Measurements from ENCODE around the gene MUC5B. TPM values are rescaled to one million over a fixed set of nuclear protein-coding genes. Genes with fewer than 3 reads are reported as not detected.

MUC5B gene
- total RNA-seq, 2 donors from 2014 or later, result not detected

GRCh38 chr11:1199751-1200610 is 22.9 kb upstream of the MUC5B start:
- Histone ChIP-seq H3K36me3 (no peaks in the 10 kb centered on the region), H3K4me3 (no peak overlapping the region), H3K4me1 (no peaks in the 10 kb centered on the region), H3K27ac (no peak overlapping the region), H3K27me3 (peaks cover 0 to 5% of the 10 kb centered on the region in 2 donors), H3K9me3 (no peaks in the 10 kb centered on the region)
- TF ChIP-seq CTCF (IDR thresholded peaks at IDR 0.05), result no peak
- no peak for DNase-seq (ENCODE audit: low spot score)

GRCh38 chr11:1200611-1201191 is 22.2 kb upstream of the MUC5B start:
- no peak for TF ChIP-seq CTCF (IDR thresholded peaks at IDR 0.05)
- Histone ChIP-seq H3K27me3 (peaks cover 0 to 5% of the 10 kb centered on the region in 2 donors), H3K27ac (no peak overlapping the region), H3K9me3 (no peaks in the 10 kb centered on the region), H3K4me1 (no peaks in the 10 kb centered on the region), H3K4me3 (no peak overlapping the region), H3K36me3 (no peaks in the 10 kb centered on the region)
- no peak for DNase-seq (ENCODE audit: low spot score)

GRCh38 chr11:1201395-1202153 is 21.3 kb upstream of the MUC5B start:
- H3K36me3 ChIP-seq, result no peaks in the 10 kb centered on the region
- TF ChIP-seq CTCF (IDR thresholded peaks at IDR 0.05), result no peak

GRCh38 chr11:1202154-1202775 is 20.6 kb upstream of the MUC5B start:
- Histone ChIP-seq H3K4me3 (no peak overlapping the region), H3K36me3 (no peaks in the 10 kb centered on the region), H3K4me1 (no peaks in the 10 kb centered on the region), H3K27me3 (no peaks in the 10 kb centered on the region), H3K9me3 (no peaks in the 10 kb centered on the region), H3K27ac (no peak overlapping the region)
- no peak for TF ChIP-seq CTCF (IDR thresholded peaks at IDR 0.05)
- DNase-seq (ENCODE audit: low spot score), result no peak

More at GRCh38 chr11:1201395-1202153, 21.3 kb upstream of the MUC5B start:
- no peak for DNase-seq (ENCODE audit: low spot score)
- H3K4me3 ChIP-seq, result no peak overlapping the region
- no peaks in the 10 kb centered on the region for H3K9me3 ChIP-seq
- no peaks in the 10 kb centered on the region for H3K27me3 ChIP-seq
- no peaks in the 10 kb centered on the region for H3K4me1 ChIP-seq
- no peak overlapping the region for H3K27ac ChIP-seq

GRCh38 chr11:1202776-1203504 is 19.9 kb upstream of the MUC5B start:
- no peak for DNase-seq (ENCODE audit: low spot score)
- TF ChIP-seq CTCF (IDR thresholded peaks at IDR 0.05), result peak; percentile 95 to 96

More at GRCh38 chr11:1202776-1203504, 19.9 kb upstream of the MUC5B start:
- Histone ChIP-seq H3K27ac (no peak overlapping the region), H3K4me3 (no peak overlapping the region), H3K4me1 (no peaks in the 10 kb centered on the region), H3K27me3 (no peaks in the 10 kb centered on the region), H3K36me3 (no peaks in the 10 kb centered on the region), H3K9me3 (no peaks in the 10 kb centered on the region)

Data from right atrium auricular region (tissue), 2 donors.